WI38 (cell line): ENCODE measurements around the gene DAP.

ENCODE experiments used
- H3K4me3 ChIP-seq: 2 replicates; pipeline ENCODE4 v1.5.1; 2011; ENCODE audit warnings: low read depth, mild to moderate bottlenecking, control low read depth, low read length
- CTCF ChIP-seq: IDR thresholded peaks from 2 replicates; pipeline ENCODE4 v1.5.1; 2012; ENCODE audit warnings: low read depth, mild to moderate bottlenecking, control low read depth, low read length

DAP gene

DNA sequence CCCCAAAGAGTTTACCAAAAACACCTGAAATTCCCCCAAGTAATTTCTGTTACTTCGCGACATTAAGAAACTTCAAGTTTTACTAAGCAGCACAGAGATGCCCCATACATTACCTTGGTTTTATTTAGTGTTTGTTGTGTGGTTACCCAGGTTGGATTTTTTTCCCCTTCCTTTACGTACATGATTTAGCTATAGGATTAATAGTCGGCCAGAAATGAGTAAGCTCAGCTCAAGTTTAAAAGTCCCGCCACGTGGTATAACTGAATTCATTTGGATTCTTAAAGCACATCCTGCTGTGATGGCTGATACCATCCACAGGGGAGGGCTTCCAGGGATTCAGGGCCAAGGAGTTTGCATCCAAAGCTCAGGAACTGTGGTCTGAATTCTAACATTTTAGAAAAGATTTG, 75.9 kb downstream of the DAP start:
- no peak for TF ChIP-seq CTCF
- no peak overlapping the region for H3K4me3 ChIP-seq

GRCh38 chr5:10684303-10685086, 76.5 kb downstream of the DAP start:
- TF ChIP-seq CTCF, result no peak
- H3K4me3 ChIP-seq, result no peak overlapping the region

GRCh38 chr5:10682801-10683525, 78.1 kb downstream of the DAP start:
- H3K4me3 ChIP-seq, result no peak overlapping the region
- no peak for TF ChIP-seq CTCF

DNA sequence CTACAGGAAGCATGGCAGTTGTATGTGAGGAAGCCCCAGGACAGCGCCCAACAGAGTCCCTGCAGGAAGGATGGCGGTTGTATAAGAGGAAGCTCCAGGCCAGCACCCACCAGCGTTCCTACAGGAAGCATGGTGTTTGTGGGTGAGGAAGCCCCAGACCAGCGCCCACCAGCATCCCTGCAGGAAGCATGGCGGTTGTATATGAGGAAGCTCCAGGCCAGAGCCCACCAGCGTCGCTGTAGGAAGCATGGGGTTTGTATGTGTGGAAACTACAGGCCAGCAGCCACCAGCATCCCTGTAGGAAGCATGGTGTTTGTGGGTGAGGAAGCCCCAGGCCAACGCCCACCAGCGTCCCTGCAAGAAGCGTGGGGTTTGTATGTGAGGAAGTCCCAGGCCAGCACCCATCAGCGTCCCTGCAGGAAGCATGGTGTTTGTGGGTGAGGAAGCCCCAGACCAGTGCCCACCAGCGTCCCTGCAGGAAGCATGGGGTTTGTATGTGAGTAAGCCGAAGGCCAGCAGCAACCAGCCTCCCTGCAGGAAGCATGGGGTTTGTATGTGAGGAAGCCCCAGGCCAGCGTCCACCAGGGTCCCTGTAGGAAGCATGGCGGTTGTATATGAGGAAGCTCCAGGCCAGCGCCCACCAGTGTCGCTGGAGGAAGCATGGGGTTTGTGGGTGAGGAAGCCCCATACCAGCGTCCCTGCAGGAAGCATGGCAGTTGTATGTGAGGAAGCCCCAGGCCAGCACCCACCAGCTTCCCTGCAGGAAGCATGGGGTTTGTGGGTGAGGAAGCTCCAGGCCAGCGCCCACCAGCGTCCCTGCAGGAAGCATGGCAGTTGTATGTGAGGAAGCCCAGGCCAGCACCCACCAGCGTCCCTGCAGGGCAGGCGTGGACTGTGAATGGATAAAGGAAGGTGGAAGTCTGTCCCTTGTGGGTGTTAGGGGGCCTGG, 79.0 kb downstream of the DAP start:
- TF ChIP-seq CTCF, result no peak
- no peak overlapping the region for H3K4me3 ChIP-seq

GRCh38 chr5:10680876-10681481, 80.1 kb downstream of the DAP start:
- no peak overlapping the region for H3K4me3 ChIP-seq
- TF ChIP-seq CTCF, result no peak

DNA sequence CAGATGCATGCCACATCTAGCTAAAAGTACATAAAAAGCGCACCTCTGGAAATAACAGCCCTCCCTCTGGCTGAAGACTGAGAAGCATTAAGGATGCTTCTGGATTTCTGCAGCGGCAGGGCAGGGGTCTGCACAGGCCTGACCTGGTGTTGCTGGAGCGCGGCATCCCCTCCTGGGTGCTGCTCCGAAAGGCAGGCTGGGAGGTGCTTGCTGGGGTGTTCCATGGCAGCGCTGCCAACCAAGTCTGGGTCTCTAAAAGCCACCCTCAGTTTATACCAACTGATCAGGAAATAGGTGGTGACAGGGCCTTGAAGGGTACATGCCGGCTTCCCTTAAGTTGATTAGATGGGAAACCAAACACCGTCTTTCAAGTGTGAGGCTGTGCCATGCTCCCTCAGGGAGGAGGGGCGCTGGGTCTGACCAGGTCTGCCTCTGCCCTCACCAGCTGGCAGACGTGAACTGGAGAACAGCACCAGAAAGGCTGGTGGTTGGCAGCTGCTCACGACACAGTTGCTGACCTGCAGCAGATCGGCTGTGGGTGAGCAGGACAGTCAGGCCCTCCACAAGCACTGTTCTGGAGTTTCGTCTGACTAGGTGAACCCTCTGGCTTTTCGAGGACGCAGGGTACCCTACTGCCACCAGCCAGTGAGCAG, 81.6 kb downstream of the DAP start:
- no peak for TF ChIP-seq CTCF
- no peak overlapping the region for H3K4me3 ChIP-seq
